HUDEP-2 (cell line): ENCODE data around the gene MRNIP.

Source experiments
- DNase-seq, 76 experiments: peaks; one replicate each; lab custom pipeline; 2025; ENCODE audit not compliant: unreplicated experiment in 76 of 76; lab: John Stamatoyannopoulos, UW

Gene MRNIP

GRCh38 chr5:179890751-179891682 is 32.4 kb upstream of the MRNIP start:
- DNase-seq, result no peak

- DNase-seq, result no peak
Measured at GRCh38 chr5:179889885-179890284, 31.3 kb upstream of the MRNIP start.

- no peak for DNase-seq
Measured at GRCh38 chr5:179887802-179888201, 29.2 kb upstream of the MRNIP start.

GRCh38 chr5:179887095-179887494 is 28.5 kb upstream of the MRNIP start:
- no peak for DNase-seq

GRCh38 chr5:179886190-179886911 is 27.7 kb upstream of the MRNIP start:
- no peak for DNase-seq

- no peak for DNase-seq
Measured at GRCh38 chr5:179885491-179886090, 27.0 kb upstream of the MRNIP start.

GRCh38 chr5:179883163-179883562 is 24.5 kb upstream of the MRNIP start:
- DNase-seq, result no peak

- DNase-seq, result no peak
Measured at GRCh38 chr5:179882338-179882737, 23.7 kb upstream of the MRNIP start.

- no peak for DNase-seq
Measured at GRCh38 chr5:179880848-179881590, 22.4 kb upstream of the MRNIP start.

- no peak for DNase-seq
Measured at GRCh38 chr5:179880066-179880650, 21.5 kb upstream of the MRNIP start.

GRCh38 chr5:179879690-179880010 is 21.0 kb upstream of the MRNIP start:
- no peak for DNase-seq

- DNase-seq, result no peak
Measured at GRCh38 chr5:179879003-179879689, 20.5 kb upstream of the MRNIP start.

GRCh38 chr5:179878222-179879002 is 19.8 kb upstream of the MRNIP start:
- no peak for DNase-seq

GRCh38 chr5:179876610-179876952 is 18.0 kb upstream of the MRNIP start:
- no peak for DNase-seq

GRCh38 chr5:179875741-179876609 is 17.4 kb upstream of the MRNIP start:
- DNase-seq, result no peak

- DNase-seq, result no peak
Measured at GRCh38 chr5:179874536-179875292, 16.1 kb upstream of the MRNIP start.

GRCh38 chr5:179874136-179874535 is 15.5 kb upstream of the MRNIP start:
- no peak for DNase-seq
